ELR (cell line): Measurements from ENCODE around the gene GPR108.

Source experiments
- DNase-seq: peaks from one replicate; pipeline ENCODE4 v3.0.0-alpha.2; 2015; ENCODE audit warnings: low read depth

GPR108 gene

GRCh38 chr19:6707011-6707657 lies 30.2 kb downstream of the GPR108 start:
- DNase-seq: no peak

- DNase-seq: no peak
These were observed 30.8 kb downstream of the GPR108 start for GRCh38 chr19:6706633-6706958.

- no peak for DNase-seq
These were observed 31.3 kb downstream of the GPR108 start for GRCh38 chr19:6705931-6706632.

GRCh38 chr19:6700586-6701316 lies 36.6 kb downstream of the GPR108 start:
- no peak for DNase-seq

- DNase-seq: no peak
These were observed 37.4 kb downstream of the GPR108 start for GRCh38 chr19:6699935-6700334.

GRCh38 chr19:6697291-6697690 lies 40.1 kb downstream of the GPR108 start:
- DNase-seq: no peak

GRCh38 chr19:6696239-6696820 lies 41.0 kb downstream of the GPR108 start:
- no peak for DNase-seq

GRCh38 chr19:6694147-6694815 lies 43.1 kb downstream of the GPR108 start:
- peak; percentile 37 for DNase-seq

GRCh38 chr19:6693681-6694080 lies 43.7 kb downstream of the GPR108 start:
- no peak for DNase-seq

GRCh38 chr19:6693056-6693471 lies 44.3 kb downstream of the GPR108 start:
- DNase-seq: peak; percentile 27

- DNase-seq: no peak
These were observed 45.4 kb downstream of the GPR108 start for GRCh38 chr19:6692027-6692426.

- no peak for DNase-seq
These were observed 46.0 kb downstream of the GPR108 start for GRCh38 chr19:6691342-6691741.

GRCh38 chr19:6690160-6690885 lies 47.1 kb downstream of the GPR108 start:
- no peak for DNase-seq

GRCh38 chr19:6687114-6687513 lies 50.3 kb downstream of the GPR108 start:
- DNase-seq: peak; percentile 62

GRCh38 chr19:6686628-6686975 lies 50.8 kb downstream of the GPR108 start:
- DNase-seq: no peak

- DNase-seq: no peak
These were observed 51.3 kb downstream of the GPR108 start for GRCh38 chr19:6685962-6686627.

GRCh38 chr19:6685482-6685881 lies 51.9 kb downstream of the GPR108 start:
- DNase-seq: no peak

GRCh38 chr19:6683971-6684370 lies 53.4 kb downstream of the GPR108 start:
- DNase-seq: no peak

- DNase-seq: no peak
These were observed 54.7 kb downstream of the GPR108 start for GRCh38 chr19:6682607-6683128.

GRCh38 chr19:6680141-6680540 lies 57.2 kb downstream of the GPR108 start:
- no peak for DNase-seq
